ENCODE results near the gene PPP1CA.

DNA sequence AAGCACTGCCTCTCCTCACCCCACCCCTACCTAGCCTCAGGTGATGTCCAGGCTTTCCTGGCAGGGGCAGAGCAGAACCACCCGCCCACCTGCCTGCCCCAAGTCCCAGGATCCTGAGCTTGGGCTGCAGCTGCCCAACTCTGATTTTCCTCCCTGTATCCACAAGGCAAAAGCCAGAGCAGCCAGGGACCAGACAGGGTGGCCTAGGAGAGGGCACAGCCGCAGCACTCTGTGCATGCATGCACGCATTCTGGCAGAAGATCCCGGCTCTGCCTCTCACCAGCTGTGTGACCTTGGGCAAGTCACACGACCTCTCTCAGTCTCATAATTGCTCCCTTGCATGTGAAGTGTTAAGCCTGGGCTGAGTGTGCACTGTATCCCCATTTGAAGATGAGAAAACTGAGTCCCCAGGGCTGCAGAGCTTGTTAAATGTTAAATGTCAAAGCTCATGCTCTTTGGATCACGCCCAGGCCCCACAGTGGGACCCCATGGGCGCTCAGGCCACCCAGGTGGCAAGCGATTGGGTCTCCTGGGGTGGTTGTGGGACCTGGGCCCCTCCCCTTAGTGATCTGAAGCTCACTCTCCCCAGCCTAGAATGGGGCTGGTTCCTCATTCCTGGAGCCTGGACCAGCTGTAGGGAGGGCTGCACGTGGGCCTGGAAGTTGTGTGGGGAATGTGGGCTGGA lies 11.0 kb upstream of the PPP1CA start:
- TF ChIP-seq, protein P1, sequence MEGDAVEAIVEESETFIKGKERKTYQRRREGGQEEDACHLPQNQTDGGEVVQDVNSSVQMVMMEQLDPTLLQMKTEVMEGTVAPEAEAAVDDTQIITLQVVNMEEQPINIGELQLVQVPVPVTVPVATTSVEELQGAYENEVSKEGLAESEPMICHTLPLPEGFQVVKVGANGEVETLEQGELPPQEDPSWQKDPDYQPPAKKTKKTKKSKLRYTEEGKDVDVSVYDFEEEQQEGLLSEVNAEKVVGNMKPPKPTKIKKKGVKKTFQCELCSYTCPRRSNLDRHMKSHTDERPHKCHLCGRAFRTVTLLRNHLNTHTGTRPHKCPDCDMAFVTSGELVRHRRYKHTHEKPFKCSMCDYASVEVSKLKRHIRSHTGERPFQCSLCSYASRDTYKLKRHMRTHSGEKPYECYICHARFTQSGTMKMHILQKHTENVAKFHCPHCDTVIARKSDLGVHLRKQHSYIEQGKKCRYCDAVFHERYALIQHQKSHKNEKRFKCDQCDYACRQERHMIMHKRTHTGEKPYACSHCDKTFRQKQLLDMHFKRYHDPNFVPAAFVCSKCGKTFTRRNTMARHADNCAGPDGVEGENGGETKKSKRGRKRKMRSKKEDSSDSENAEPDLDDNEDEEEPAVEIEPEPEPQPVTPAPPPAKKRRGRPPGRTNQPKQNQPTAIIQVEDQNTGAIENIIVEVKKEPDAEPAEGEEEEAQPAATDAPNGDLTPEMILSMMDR (conservative IDR thresholded peaks at IDR 0.05 in 1 of 2, IDR thresholded peaks at IDR 0.05 in 1 of 2; ENCODE audit: extremely low read depth in 1 of 2, insufficient read depth in 1 of 2, low read depth in 1 of 2, low read length in 2 of 2), result no peak
- TF ChIP-seq EZH2 (IDR thresholded peaks at IDR 0.05; ENCODE audit: borderline replicate concordance, low read length), result no peak
